H1 (cell line): Measurements from ENCODE around the gene IGSF23. TPM values are rescaled to one million over a fixed set of nuclear protein-coding genes. Genes with fewer than 3 reads are reported as not detected.
A peak's percentile ranks its signal among the peaks of the same experiment; 100 is the strongest.

ENCODE experiments used
- BCL11A ChIP-seq, 2 experiments: IDR thresholded peaks; one replicate each; pipeline ENCODE4 v1.6.1; 2011; ENCODE audit warnings: low read depth in 2 of 2, low read length in 2 of 2, mild to moderate bottlenecking in 2 of 2
- BRCA1 ChIP-seq: IDR thresholded peaks from 2 replicates; pipeline ENCODE4 v1.6.1; 2012; ENCODE audit warnings: low read depth, low read length, improper control_type of control experiment
- CHD7 ChIP-seq: fragments of 300-600 bp; sonication (generic); IDR thresholded peaks from 2 replicates; pipeline ENCODE4 v1.7.1; 2012; ENCODE audit warnings: low read length, moderate library complexity, mild to moderate bottlenecking, inconsistent platforms; ENCODE audit not compliant: insufficient replicate concordance
- E2F6 ChIP-seq: IDR thresholded peaks from 2 replicates; pipeline ENCODE4 v1.6.1; 2012; ENCODE audit warnings: inconsistent platforms
- KDM4A ChIP-seq: IDR thresholded peaks from one replicate; pipeline ENCODE4 v1.7.1; 2012; ENCODE audit warnings: low read depth, mild to moderate bottlenecking, moderate library complexity, low read length, inconsistent platforms; ENCODE audit not compliant: severe bottlenecking
- NANOG ChIP-seq: IDR thresholded peaks from 2 replicates; pipeline ENCODE4 v1.6.1; 2011; ENCODE audit warnings: low read length, low read depth, mild to moderate bottlenecking, inconsistent platforms; ENCODE audit not compliant: insufficient read depth, poor library complexity, severe bottlenecking
- SIN3A ChIP-seq, 2 experiments: IDR thresholded peaks in 1 of 2; conservative IDR thresholded peaks in 1 of 2; 2 replicates each; pipeline ENCODE4 v1.6.1; 2011 to 2012; ENCODE audit warnings: low read length in 2 of 2, improper control_type of control experiment in 1 of 2, low read depth in 1 of 2, mild to moderate bottlenecking in 1 of 2
- TAF1 ChIP-seq: IDR thresholded peaks from 2 replicates; pipeline ENCODE4 v1.6.1; 2011; ENCODE audit warnings: mild to moderate bottlenecking, low read depth, low read length
- TEAD4 ChIP-seq: IDR thresholded peaks from 2 replicates; pipeline ENCODE4 v1.6.1; 2012; ENCODE audit warnings: low read depth, low read length, inconsistent platforms, mixed read lengths
- polyA plus RNA-seq, 7 experiments: library from polyadenylated mRNA; depleted of rRNA in 3 of 7; stranded (reverse) in 5 of 7; unstranded in 2 of 7; fragments of >200 nt in 5 of 7; fragments of 200-250 nt in 2 of 7; gene quantifications; 1 replicate in 5 of 7; 2 replicates in 1 of 7; 4 replicates in 1 of 7; pipeline versions ENCODE4 v1.2.1 to v1.2.3, GENCODE V29; 2011 to 2013; ENCODE audit warnings: missing spikeins in 2 of 7, mixed read lengths in 2 of 7
- total RNA-seq: library from RNA; stranded (reverse); fragmentation: NEBNext Ultra II Directional; extraction: Animal tissue kit (Norgen Biotek cat#: 25700); gene quantifications from 2 replicates; pipeline ENCODE4 v1.2.1, GENCODE V29; 2021

The IGSF23 gene
- total and polyA plus RNA-seq, 2 of the 8 experiments (the other 6 are each of a cell fraction or from before 2014, with no cell fraction given), result not detected

GRCh38 chr19:44643605-44644401, 30.4 kb downstream of the IGSF23 start, which contains the start of gene PVR (continued):
- TF ChIP-seq CHD7 (no peak), E2F6 (peak; percentile 19; the same call in 1 of the 2 replicates), TEAD4 (peak; percentile 56; the same call in 1 of the 2 replicates), BRCA1 (no peak), NANOG (no peak), BCL11A (IDR thresholded peaks at IDR 0.05; ENCODE audit: low read depth in 2 of 2, low read length in 2 of 2) (no peak), KDM4A (peak; percentile 97), SIN3A (conservative IDR thresholded peaks at IDR 0.05 in 1 of 2, IDR thresholded peaks at IDR 0.05 in 1 of 2; ENCODE audit: low read depth in 1 of 2, low read length in 2 of 2) (peak; percentile 17 to 41; a peak in 1 of 4 replicates), TAF1 (peak; percentile 77)
